Measurements from ENCODE around the gene RDX. TPM values are rescaled to one million over a fixed set of nuclear protein-coding genes. Genes with fewer than 3 reads are reported as not detected.

Gene RDX
- total RNA-seq, 1 experiment from 2014 or later: 196 TPM

DNA sequence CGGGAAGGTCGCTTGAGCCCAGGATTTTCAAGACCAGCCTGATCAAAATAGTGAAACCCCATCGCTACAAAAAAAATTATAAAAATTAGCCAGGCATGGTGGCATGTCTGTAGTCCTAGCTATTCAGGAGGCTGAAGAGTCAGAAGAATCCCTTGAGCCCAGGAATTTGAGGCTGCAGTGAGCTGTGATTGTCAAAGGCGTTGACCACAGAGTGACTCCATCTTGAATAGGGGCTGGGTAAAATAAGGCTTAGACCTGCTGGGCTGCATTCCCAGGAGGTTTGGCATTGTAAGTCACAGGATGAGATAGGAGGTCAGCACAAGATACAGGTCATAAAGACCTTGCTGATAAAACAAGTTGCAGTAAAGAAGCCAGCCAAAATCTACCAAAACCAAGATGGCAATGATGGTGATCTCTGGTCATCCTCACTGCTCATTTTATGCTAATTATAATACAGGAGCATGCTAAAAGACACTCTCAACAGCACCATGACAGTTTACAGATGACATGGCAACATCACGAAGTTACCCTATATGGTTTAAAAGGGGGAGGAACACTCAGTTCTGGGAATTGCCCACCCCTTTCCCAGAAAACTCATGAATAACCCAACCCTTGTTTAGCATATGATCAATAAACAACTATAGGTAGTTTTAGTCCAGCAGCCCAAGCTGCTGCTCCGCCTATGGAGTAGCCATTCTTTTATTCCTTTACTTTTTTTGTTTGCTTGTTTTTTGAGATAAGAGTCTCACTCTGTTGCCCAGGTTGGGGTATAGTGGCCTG is 2.8 kb upstream of the RDX start:
- Histone ChIP-seq H3K27ac (peak overlapping the region; percentile 83), H3K27me3 (ENCODE audit: insufficient read depth, low read depth) (no peaks in the 10 kb centered on the region), H3K9me2 (ENCODE audit: insufficient read depth) (no peaks in the 10 kb centered on the region), H3F3A (ENCODE audit: insufficient read depth, low read depth) (peaks cover 40% of the 10 kb centered on the region), H3K79me2 (ENCODE audit: low read depth) (peaks cover 19% of the 10 kb centered on the region), H4K20me1 (ENCODE audit: insufficient read depth) (0 out of 2 replicates have a peak, but pooled peaks cover 8% of the 10 kb centered on the region), H2AFZ (0 out of 2 replicates have a peak overlapping the region, but pooled peaks have one; percentile 27), H3K4me2 (peak overlapping the region; percentile 81), H3K4me3 (no peak overlapping the region), H3K9me3 (ENCODE audit: insufficient read depth, low read depth) (no peaks in the 10 kb centered on the region; the same call in 1 of the 2 replicates), H3K36me3 (ENCODE audit: low read depth) (no peaks in the 10 kb centered on the region; the same call in 1 of the 2 replicates), H3K4me1 (replicated peaks; ENCODE audit: insufficient read depth) (peaks cover 52% of the 10 kb centered on the region)
- BruUV-seq (replicated peaks): no TSS peak
- ChIA-PET CTCF (no interaction called here), POLR2A (ENCODE audit: unreplicated experiment) (interaction anchor here (1.2 kb wide), 1 partner anchor 29 kb away, joined by 6 read pairs; no protein-coding TSS in a partner anchor)
- no peak for TF ChIP-seq EZH2 (IDR thresholded peaks at IDR 0.05; ENCODE audit: low read depth)
- TF ChIP-seq, protein P1, sequence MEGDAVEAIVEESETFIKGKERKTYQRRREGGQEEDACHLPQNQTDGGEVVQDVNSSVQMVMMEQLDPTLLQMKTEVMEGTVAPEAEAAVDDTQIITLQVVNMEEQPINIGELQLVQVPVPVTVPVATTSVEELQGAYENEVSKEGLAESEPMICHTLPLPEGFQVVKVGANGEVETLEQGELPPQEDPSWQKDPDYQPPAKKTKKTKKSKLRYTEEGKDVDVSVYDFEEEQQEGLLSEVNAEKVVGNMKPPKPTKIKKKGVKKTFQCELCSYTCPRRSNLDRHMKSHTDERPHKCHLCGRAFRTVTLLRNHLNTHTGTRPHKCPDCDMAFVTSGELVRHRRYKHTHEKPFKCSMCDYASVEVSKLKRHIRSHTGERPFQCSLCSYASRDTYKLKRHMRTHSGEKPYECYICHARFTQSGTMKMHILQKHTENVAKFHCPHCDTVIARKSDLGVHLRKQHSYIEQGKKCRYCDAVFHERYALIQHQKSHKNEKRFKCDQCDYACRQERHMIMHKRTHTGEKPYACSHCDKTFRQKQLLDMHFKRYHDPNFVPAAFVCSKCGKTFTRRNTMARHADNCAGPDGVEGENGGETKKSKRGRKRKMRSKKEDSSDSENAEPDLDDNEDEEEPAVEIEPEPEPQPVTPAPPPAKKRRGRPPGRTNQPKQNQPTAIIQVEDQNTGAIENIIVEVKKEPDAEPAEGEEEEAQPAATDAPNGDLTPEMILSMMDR (conservative IDR thresholded peaks at IDR 0.05): no peak
- intact Hi-C loops (cut with micrococcal nuclease; ENCODE audit: unreplicated experiment): loop anchor here (1.0 to 10.0 kb wide), 5 partner anchors 18 to 354 kb away; partner anchors contain the start of gene ZC3H12C
- peak; percentile 71 to 96 for DNase-seq

DNA sequence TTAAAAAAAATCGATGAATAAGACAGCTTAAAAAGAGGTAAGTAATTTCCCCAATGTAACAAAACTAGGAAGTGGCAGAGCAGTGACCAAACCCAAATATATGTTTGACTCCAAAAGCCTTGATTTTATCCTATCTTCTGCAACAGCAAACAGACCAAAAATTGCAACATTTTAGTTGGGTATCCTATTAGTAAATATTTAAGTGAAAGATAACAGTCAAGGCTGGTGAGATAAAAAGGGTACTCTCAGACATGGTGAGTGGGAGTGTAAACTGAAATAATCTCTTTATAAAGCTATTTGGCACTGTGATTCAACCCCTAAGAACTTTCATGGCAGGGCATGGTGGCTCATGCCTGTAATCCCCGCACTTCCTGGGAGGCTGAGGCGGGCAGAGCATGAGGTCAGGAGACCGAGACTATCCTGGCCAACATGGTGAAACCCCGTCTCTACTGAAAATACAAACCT is 1.9 kb upstream of the RDX start:
- CTCF ChIA-PET: no interaction called here
- peak; percentile 30 to 79 for DNase-seq
- Histone ChIP-seq H2AFZ (0 out of 2 replicates have a peak overlapping the region, but pooled peaks have one; percentile 27), H3K4me2 (peak overlapping the region; percentile 81), H4K20me1 (ENCODE audit: insufficient read depth) (peaks cover 16% of the 10 kb centered on the region), H3F3A (ENCODE audit: insufficient read depth, low read depth) (peaks cover 40% of the 10 kb centered on the region), H3K4me3 (no peak overlapping the region), H3K27ac (peak overlapping the region; percentile 83), H3K4me1 (replicated peaks; ENCODE audit: insufficient read depth) (peaks cover 57% of the 10 kb centered on the region), H3K79me2 (ENCODE audit: low read depth) (peaks cover 28% of the 10 kb centered on the region), H3K36me3 (ENCODE audit: low read depth) (no peaks in the 10 kb centered on the region; the same call in 1 of the 2 replicates), H3K27me3 (ENCODE audit: insufficient read depth, low read depth) (no peaks in the 10 kb centered on the region), H3K9me3 (ENCODE audit: insufficient read depth, low read depth) (no peaks in the 10 kb centered on the region; the same call in 1 of the 2 replicates), H3K9me2 (ENCODE audit: insufficient read depth) (no peaks in the 10 kb centered on the region)
- POLR2A ChIA-PET (ENCODE audit: unreplicated experiment): interaction anchor here (0.7 to 1.2 kb wide), 2 partner anchors 12 to 30 kb away, joined by 6 read pairs; no protein-coding TSS in a partner anchor
- no TSS peak for BruUV-seq (replicated peaks)
- TF ChIP-seq, protein P1 (conservative IDR thresholded peaks at IDR 0.05): no peak
- TF ChIP-seq EZH2 (IDR thresholded peaks at IDR 0.05; ENCODE audit: low read depth): no peak
- intact Hi-C loops (cut with micrococcal nuclease; ENCODE audit: unreplicated experiment): loop anchor here (2.0 to 10.0 kb wide), 3 partner anchors 18 to 354 kb away; partner anchors contain the start of gene ZC3H12C

DNA sequence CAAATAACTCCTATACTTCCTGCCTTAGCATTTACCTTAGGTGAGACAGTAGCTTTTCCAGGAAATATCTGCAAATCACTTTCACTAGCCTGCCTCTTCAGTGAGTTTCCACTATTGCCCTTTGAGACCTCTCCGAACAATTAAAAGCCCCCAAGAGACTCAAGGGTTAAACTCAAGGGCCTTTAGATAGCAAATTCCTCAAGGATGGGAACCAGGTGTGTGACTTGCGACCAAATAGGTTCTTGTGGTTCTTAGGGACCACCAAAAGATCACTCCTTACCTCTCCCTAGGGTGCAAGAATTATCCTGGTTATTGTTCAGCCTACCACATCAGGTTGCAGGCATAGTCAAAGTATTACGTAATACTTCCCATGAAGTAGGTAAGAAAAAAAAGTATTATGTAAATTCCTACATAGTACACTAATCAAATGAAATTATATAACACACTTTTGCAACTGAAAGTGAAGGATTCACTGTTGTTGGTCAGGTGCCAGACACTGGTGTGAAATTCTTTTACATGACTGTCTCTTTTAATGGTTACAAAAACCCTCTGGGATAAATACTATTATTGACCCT is 1.4 kb upstream of the RDX start:
- no TSS peak for BruUV-seq (replicated peaks)
- Histone ChIP-seq H3K36me3 (ENCODE audit: low read depth) (no peaks in the 10 kb centered on the region; the same call in 1 of the 2 replicates), H3F3A (ENCODE audit: insufficient read depth, low read depth) (peaks cover 40% of the 10 kb centered on the region), H3K27ac (peak overlapping the region; percentile 83), H3K4me1 (replicated peaks; ENCODE audit: insufficient read depth) (peaks cover 57% of the 10 kb centered on the region), H3K9me2 (ENCODE audit: insufficient read depth) (no peaks in the 10 kb centered on the region), H3K9me3 (ENCODE audit: insufficient read depth, low read depth) (no peaks in the 10 kb centered on the region; the same call in 1 of the 2 replicates), H2AFZ (no peak overlapping the region), H3K79me2 (ENCODE audit: low read depth) (peaks cover 33% of the 10 kb centered on the region), H3K4me3 (peak overlapping the region; percentile 86; the same call in 1 of the 2 replicates), H4K20me1 (ENCODE audit: insufficient read depth) (peaks cover 20% of the 10 kb centered on the region), H3K4me2 (peak overlapping the region; percentile 81), H3K27me3 (ENCODE audit: insufficient read depth, low read depth) (no peaks in the 10 kb centered on the region)
- POLR2A ChIA-PET (ENCODE audit: unreplicated experiment): interaction anchor here (0.6 to 0.7 kb wide), 3 partner anchors 12 to 89 kb away, joined by 3 to 6 read pairs (median 4); no protein-coding TSS in a partner anchor
- DNase-seq: peak; percentile 18 to 83
- CTCF ChIA-PET: no interaction called here
- intact Hi-C loops (cut with micrococcal nuclease; ENCODE audit: unreplicated experiment): loop anchor here (1.0 to 10.0 kb wide), 5 partner anchors 19 to 353 kb away; partner anchors contain the start of gene ZC3H12C
- no peak for TF ChIP-seq EZH2 (IDR thresholded peaks at IDR 0.05; ENCODE audit: low read depth)
- TF ChIP-seq, protein P1 (conservative IDR thresholded peaks at IDR 0.05): no peak

Data from PC-9 (cell line).